ENCODE measurements around the gene ZNF254.
A peak's percentile ranks its signal among the peaks of the same experiment; 100 is the strongest.
"Not testable (repeated sequence)": the region's sequence is repeated elsewhere in the genome, so short reads cannot be mapped to it uniquely, and the experiment has no call there.

Gene ZNF254

GRCh38 chr19:24086974-24087595, at the start of gene ZNF254:
TSS of gene ZNF254 (plus strand) at chr19:24087187. CDS start at chr19:24087308, 121 bp downstream.
- peak; percentile 86 for DNase-seq

- no peak for DNase-seq
These were observed 46.4 kb upstream of the ZNF254 start for GRCh38 chr19:24040621-24041020.

GRCh38 chr19:24041326-24041725, 45.7 kb upstream of the ZNF254 start:
- DNase-seq = not testable (repeated sequence)

GRCh38 chr19:24046550-24046949, 40.4 kb upstream of the ZNF254 start:
- no peak for DNase-seq

- DNase-seq = no peak
These were observed 38.7 kb upstream of the ZNF254 start for GRCh38 chr19:24048261-24048660.

- DNase-seq = no peak
These were observed 37.5 kb upstream of the ZNF254 start for GRCh38 chr19:24049537-24049936.

- no peak for DNase-seq
These were observed 35.5 kb upstream of the ZNF254 start for GRCh38 chr19:24051516-24051915.

GRCh38 chr19:24052811-24053210, 34.2 kb upstream of the ZNF254 start:
- no peak for DNase-seq

GRCh38 chr19:24053601-24054000, 33.4 kb upstream of the ZNF254 start:
- DNase-seq = no peak

GRCh38 chr19:24054044-24054935, 32.7 kb upstream of the ZNF254 start:
- no peak for DNase-seq

GRCh38 chr19:24055548-24055947, 31.4 kb upstream of the ZNF254 start:
- no peak for DNase-seq

GRCh38 chr19:24057144-24057543, 29.8 kb upstream of the ZNF254 start:
- DNase-seq = no peak

- DNase-seq = no peak
These were observed 27.3 kb upstream of the ZNF254 start for GRCh38 chr19:24059563-24060295.

GRCh38 chr19:24060687-24061356, 26.2 kb upstream of the ZNF254 start:
- DNase-seq = no peak

- DNase-seq = no peak
These were observed 24.8 kb upstream of the ZNF254 start for GRCh38 chr19:24062190-24062589.

- no peak for DNase-seq
These were observed 23.7 kb upstream of the ZNF254 start for GRCh38 chr19:24063295-24063694.

- DNase-seq = no peak
These were observed 22.8 kb upstream of the ZNF254 start for GRCh38 chr19:24064175-24064574.

GRCh38 chr19:24065243-24065642, 21.7 kb upstream of the ZNF254 start:
- no peak for DNase-seq

- DNase-seq = no peak
These were observed 21.0 kb upstream of the ZNF254 start for GRCh38 chr19:24065865-24066604.

- no peak for DNase-seq
These were observed 16.9 kb upstream of the ZNF254 start for GRCh38 chr19:24069905-24070657.

- no peak for DNase-seq
These were observed 15.9 kb upstream of the ZNF254 start for GRCh38 chr19:24071078-24071477.

- DNase-seq = no peak
These were observed 14.3 kb upstream of the ZNF254 start for GRCh38 chr19:24072720-24073119.

All from stimulated activated CD8-positive, alpha-beta memory T cell treated with anti-CD3 and anti-CD28 coated beads, Interleukin-4, amount 100 ng/mL, for 48 hours (primary cell).